Skeletal muscle satellite cell (primary cell): ENCODE measurements around the gene EFNA5.

Experiments used
- H3K27me3 ChIP-seq: 2 replicates; pipeline ENCODE4 v1.7.0; 2013; ENCODE audit warnings: low read length; ENCODE audit not compliant: control insufficient read depth, insufficient read depth
- H3K36me3 ChIP-seq: 2 replicates; pipeline ENCODE4 v1.7.0; 2013; ENCODE audit warnings: mild to moderate bottlenecking, control low read depth, low read length; ENCODE audit not compliant: insufficient read depth
- H3K4me1 ChIP-seq: 2 replicates; pipeline ENCODE4 v1.7.0; 2013; ENCODE audit warnings: low read length; ENCODE audit not compliant: control insufficient read depth, insufficient read depth
- H3K4me2 ChIP-seq: 2 replicates; pipeline ENCODE4 v1.7.0; 2013; ENCODE audit warnings: mild to moderate bottlenecking, low read length
- H3K4me3 ChIP-seq: 2 replicates; pipeline ENCODE4 v1.7.0; 2013; ENCODE audit warnings: low read length
- H3K9ac ChIP-seq: 2 replicates; pipeline ENCODE4 v1.7.0; 2013; ENCODE audit warnings: mild to moderate bottlenecking, low read depth, low read length, moderate library complexity
- H3K9me3 ChIP-seq: replicated peaks from 2 replicates; pipeline ENCODE4 v1.7.0; 2013; ENCODE audit warnings: mild to moderate bottlenecking, control low read depth, low read length

Gene EFNA5

GRCh38 chr5:107486489-107486888, 184.2 kb downstream of the EFNA5 start:
- no peak overlapping the region for H3K4me3 ChIP-seq

GRCh38 chr5:107485184-107485583, 185.6 kb downstream of the EFNA5 start:
- H3K36me3 ChIP-seq: no peaks in the 10 kb centered on the region
- H3K4me3 ChIP-seq: no peak overlapping the region
- H3K27me3 ChIP-seq: no peaks in the 10 kb centered on the region
- no peak overlapping the region for H3K9ac ChIP-seq
- no peaks in the 10 kb centered on the region for H3K9me3 ChIP-seq
- peaks cover 23% of the 10 kb centered on the region for H3K4me1 ChIP-seq
- no peak overlapping the region for H3K4me2 ChIP-seq

More at GRCh38 chr5:107486489-107486888, 184.2 kb downstream of the EFNA5 start:
- H3K9ac ChIP-seq: no peak overlapping the region
- no peak overlapping the region for H3K4me2 ChIP-seq
- peaks cover 16% of the 10 kb centered on the region for H3K4me1 ChIP-seq
- no peaks in the 10 kb centered on the region for H3K9me3 ChIP-seq
- no peaks in the 10 kb centered on the region for H3K27me3 ChIP-seq
- H3K36me3 ChIP-seq: no peaks in the 10 kb centered on the region

- Histone ChIP-seq H3K4me3 (no peak overlapping the region), H3K36me3 (no peaks in the 10 kb centered on the region), H3K4me1 (peaks cover 23% of the 10 kb centered on the region), H3K9ac (no peak overlapping the region), H3K4me2 (no peak overlapping the region), H3K27me3 (no peaks in the 10 kb centered on the region), H3K9me3 (no peaks in the 10 kb centered on the region)
Measured at GRCh38 chr5:107484281-107484680, 186.5 kb downstream of the EFNA5 start.

- peaks cover 23% of the 10 kb centered on the region for H3K4me1 ChIP-seq
- H3K9me3 ChIP-seq: no peaks in the 10 kb centered on the region
- H3K4me3 ChIP-seq: no peak overlapping the region
- H3K27me3 ChIP-seq: no peaks in the 10 kb centered on the region
- no peak overlapping the region for H3K9ac ChIP-seq
- H3K4me2 ChIP-seq: no peak overlapping the region
- no peaks in the 10 kb centered on the region for H3K36me3 ChIP-seq
Measured at GRCh38 chr5:107483231-107484024, 187.3 kb downstream of the EFNA5 start.

- Histone ChIP-seq H3K27me3 (no peaks in the 10 kb centered on the region), H3K4me3 (no peak overlapping the region), H3K4me2 (no peak overlapping the region), H3K36me3 (no peaks in the 10 kb centered on the region), H3K9me3 (no peaks in the 10 kb centered on the region), H3K9ac (no peak overlapping the region), H3K4me1 (peaks cover 19% of the 10 kb centered on the region)
Measured at GRCh38 chr5:107478068-107478641, 192.6 kb downstream of the EFNA5 start.

- Histone ChIP-seq H3K4me1 (peaks cover 19% of the 10 kb centered on the region), H3K27me3 (no peaks in the 10 kb centered on the region), H3K9ac (no peak overlapping the region), H3K36me3 (no peaks in the 10 kb centered on the region), H3K9me3 (no peaks in the 10 kb centered on the region), H3K4me3 (no peak overlapping the region), H3K4me2 (no peak overlapping the region)
Measured at GRCh38 chr5:107477492-107477891, 193.2 kb downstream of the EFNA5 start.

GRCh38 chr5:107476783-107477182, 194.0 kb downstream of the EFNA5 start:
- Histone ChIP-seq H3K4me2 (no peak overlapping the region), H3K4me1 (peaks cover 19% of the 10 kb centered on the region), H3K36me3 (no peaks in the 10 kb centered on the region), H3K27me3 (no peaks in the 10 kb centered on the region), H3K4me3 (no peak overlapping the region), H3K9me3 (no peaks in the 10 kb centered on the region), H3K9ac (no peak overlapping the region)

- peaks cover 18% of the 10 kb centered on the region for H3K4me1 ChIP-seq
- no peak overlapping the region for H3K4me2 ChIP-seq
- no peak overlapping the region for H3K9ac ChIP-seq
Measured at GRCh38 chr5:107474716-107475489, 195.8 kb downstream of the EFNA5 start.

GRCh38 chr5:107474361-107474715, 196.4 kb downstream of the EFNA5 start:
- H3K36me3 ChIP-seq: no peaks in the 10 kb centered on the region
- H3K27me3 ChIP-seq: no peaks in the 10 kb centered on the region
- H3K9me3 ChIP-seq: no peaks in the 10 kb centered on the region
- no peak overlapping the region for H3K4me2 ChIP-seq
- peaks cover 22% of the 10 kb centered on the region for H3K4me1 ChIP-seq
- no peak overlapping the region for H3K9ac ChIP-seq
- no peak overlapping the region for H3K4me3 ChIP-seq

More at GRCh38 chr5:107474716-107475489, 195.8 kb downstream of the EFNA5 start:
- Histone ChIP-seq H3K27me3 (no peaks in the 10 kb centered on the region), H3K36me3 (no peaks in the 10 kb centered on the region), H3K4me3 (no peak overlapping the region), H3K9me3 (no peaks in the 10 kb centered on the region)

- peaks cover 35% of the 10 kb centered on the region for H3K4me1 ChIP-seq
- no peak overlapping the region for H3K9ac ChIP-seq
- H3K4me2 ChIP-seq: no peak overlapping the region
- H3K4me3 ChIP-seq: no peak overlapping the region
- no peaks in the 10 kb centered on the region for H3K9me3 ChIP-seq
- no peaks in the 10 kb centered on the region for H3K36me3 ChIP-seq
- no peaks in the 10 kb centered on the region for H3K27me3 ChIP-seq
Measured at GRCh38 chr5:107472620-107473064, 198.1 kb downstream of the EFNA5 start.

GRCh38 chr5:107470295-107470582, 200.5 kb downstream of the EFNA5 start:
- Histone ChIP-seq H3K4me1 (peaks cover 45% of the 10 kb centered on the region), H3K4me3 (peak overlapping the region; percentile 37), H3K4me2 (peak overlapping the region; percentile 67), H3K36me3 (no peaks in the 10 kb centered on the region), H3K9me3 (no peaks in the 10 kb centered on the region), H3K27me3 (no peaks in the 10 kb centered on the region), H3K9ac (peak overlapping the region; percentile 37)
